A549 (cell line): Measurements from ENCODE around the gene FASLG.

Experiments used
- BHLHE40 ChIP-seq: IDR thresholded peaks from 2 replicates; pipeline ENCODE4 v1.6.1; 2012; ENCODE audit warnings: low read depth, low read length, inconsistent platforms
- EP300 ChIP-seq, 2 experiments: fragments of >200 bp; sonication (Bioruptor Twin); formaldehyde crosslinking; IDR thresholded peaks; 2 replicates in 1 of 2; 3 replicates in 1 of 2; pipeline ENCODE4 v1.6.1; 2016 to 2017
- MAZ ChIP-seq: fragments of 150-350 bp; IDR thresholded peaks from 2 replicates; pipeline ENCODE4 v1.6.1; 2014; ENCODE audit warnings: antibody characterized with exemption, low read depth, low read length, borderline replicate concordance
- MYC ChIP-seq: IDR thresholded peaks from 2 replicates; pipeline ENCODE4 v1.6.1; 2012; ENCODE audit warnings: mild to moderate bottlenecking, inconsistent platforms, low read length, improper control_type of control experiment, borderline replicate concordance
- POLR2A ChIP-seq: IDR thresholded peaks from 2 replicates; pipeline ENCODE4 v1.6.1; 2012; ENCODE audit warnings: mild to moderate bottlenecking, low read length
- POLR2AphosphoS2 ChIP-seq: conservative IDR thresholded peaks from 2 replicates; pipeline ENCODE4 v1.6.1; 2012; ENCODE audit warnings: low read length, improper control_type of control experiment, inconsistent platforms
- TF ChIP-seq, protein P1 (sequence below): fragments of >200 bp; sonication (Bioruptor Twin); formaldehyde crosslinking; IDR thresholded peaks from 3 replicates; pipeline ENCODE4 v1.5.1; 2016

DNA sequence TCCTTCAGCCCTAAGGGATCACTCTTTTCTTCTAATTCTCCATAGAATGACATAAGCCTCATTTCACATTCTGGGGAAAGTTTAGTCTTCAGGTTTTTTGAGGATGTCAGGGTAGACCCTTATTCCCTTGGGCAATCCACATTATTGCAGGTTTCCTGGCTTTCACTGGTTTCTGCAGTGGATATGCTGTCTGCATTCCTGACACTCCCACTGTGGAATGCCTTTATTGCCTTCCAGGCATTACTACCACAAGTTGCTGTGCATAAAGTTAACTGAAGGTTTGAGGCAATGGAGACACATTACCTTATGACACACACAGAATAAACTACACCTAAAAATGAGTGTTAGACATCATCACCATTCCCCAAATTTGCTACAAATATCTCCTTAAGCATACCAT is 12.7 kb downstream of the FASLG start:
- TF ChIP-seq, protein P1, sequence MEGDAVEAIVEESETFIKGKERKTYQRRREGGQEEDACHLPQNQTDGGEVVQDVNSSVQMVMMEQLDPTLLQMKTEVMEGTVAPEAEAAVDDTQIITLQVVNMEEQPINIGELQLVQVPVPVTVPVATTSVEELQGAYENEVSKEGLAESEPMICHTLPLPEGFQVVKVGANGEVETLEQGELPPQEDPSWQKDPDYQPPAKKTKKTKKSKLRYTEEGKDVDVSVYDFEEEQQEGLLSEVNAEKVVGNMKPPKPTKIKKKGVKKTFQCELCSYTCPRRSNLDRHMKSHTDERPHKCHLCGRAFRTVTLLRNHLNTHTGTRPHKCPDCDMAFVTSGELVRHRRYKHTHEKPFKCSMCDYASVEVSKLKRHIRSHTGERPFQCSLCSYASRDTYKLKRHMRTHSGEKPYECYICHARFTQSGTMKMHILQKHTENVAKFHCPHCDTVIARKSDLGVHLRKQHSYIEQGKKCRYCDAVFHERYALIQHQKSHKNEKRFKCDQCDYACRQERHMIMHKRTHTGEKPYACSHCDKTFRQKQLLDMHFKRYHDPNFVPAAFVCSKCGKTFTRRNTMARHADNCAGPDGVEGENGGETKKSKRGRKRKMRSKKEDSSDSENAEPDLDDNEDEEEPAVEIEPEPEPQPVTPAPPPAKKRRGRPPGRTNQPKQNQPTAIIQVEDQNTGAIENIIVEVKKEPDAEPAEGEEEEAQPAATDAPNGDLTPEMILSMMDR, result no peak
- TF ChIP-seq EP300 (IDR thresholded peaks at IDR 0.05) (no peak), MYC (no peak), MAZ (no peak), POLR2A (no peak), POLR2AphosphoS2 (no peak), BHLHE40 (no peak)
